NCI-H82 (cell line): Measurements from ENCODE around the gene PTCSC3.
A peak's percentile ranks its signal among the peaks of the same experiment; 100 is the strongest.
"Not testable (repeated sequence)": the region's sequence is repeated elsewhere in the genome, so short reads cannot be mapped to it uniquely, and the experiment has no call there.

ENCODE experiments used
- DNase-seq: peaks from one replicate; lab custom pipeline; 2025; lab: John Stamatoyannopoulos, UW

Gene PTCSC3

DNA sequence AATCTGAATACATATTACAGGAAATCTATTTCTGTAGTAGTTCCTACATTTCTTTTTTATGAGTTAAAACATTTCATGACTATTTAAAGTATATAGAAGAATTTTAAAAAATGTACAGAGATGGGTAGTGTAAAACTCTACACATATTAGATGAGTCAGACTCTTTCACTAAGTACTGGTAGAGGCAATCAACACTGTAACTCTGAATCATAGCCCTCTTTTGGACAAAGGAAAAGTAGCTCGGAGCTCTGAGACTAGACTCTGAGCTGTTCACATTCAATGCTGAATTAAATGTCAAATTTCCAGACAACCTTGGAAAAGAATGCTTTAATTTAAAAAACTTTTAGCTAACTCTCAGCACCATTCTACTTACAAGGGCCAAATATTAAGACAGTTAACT, 3.4 kb downstream of the PTCSC3 start:
- DNase-seq: no peak

DNA sequence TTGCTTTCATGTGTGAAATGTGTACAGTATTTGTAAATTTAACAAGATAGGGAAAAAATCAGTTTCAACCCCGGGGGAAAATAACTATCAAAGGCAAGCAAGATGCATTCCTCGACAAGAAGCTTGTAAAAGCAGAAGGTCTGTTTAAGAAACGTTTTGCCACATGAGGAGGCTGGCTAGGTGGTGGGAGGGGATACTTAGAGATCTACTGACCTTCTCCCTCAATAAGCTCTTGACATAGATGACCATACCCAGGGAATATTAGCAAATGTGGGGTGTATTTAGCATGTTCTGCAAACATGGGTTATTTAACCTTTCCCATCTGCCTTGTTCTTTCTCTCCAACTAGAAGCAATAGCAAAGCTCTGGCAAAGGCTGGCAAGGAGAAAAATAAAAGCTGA, 4.9 kb downstream of the PTCSC3 start:
- DNase-seq: no peak

DNA sequence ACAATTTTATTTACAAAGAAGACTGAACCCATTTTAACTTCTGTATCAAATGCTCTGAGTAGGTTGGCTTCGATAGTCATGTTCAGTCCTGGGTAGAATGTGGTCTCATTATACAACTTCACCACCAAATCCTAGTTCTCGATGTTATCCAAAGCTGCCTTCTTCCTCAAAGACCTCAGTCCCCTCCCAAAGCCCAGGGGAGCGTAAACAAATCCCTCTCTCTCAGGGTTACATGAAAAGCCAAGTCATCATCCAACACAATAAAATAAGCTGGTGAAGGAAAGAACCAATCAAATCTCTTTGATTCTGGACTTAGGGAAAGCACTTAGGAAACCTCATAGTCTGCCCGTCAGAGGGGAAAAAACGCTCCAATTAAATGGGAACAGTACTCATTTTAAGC, 9.1 kb downstream of the PTCSC3 start:
- peak; percentile 8 for DNase-seq

DNA sequence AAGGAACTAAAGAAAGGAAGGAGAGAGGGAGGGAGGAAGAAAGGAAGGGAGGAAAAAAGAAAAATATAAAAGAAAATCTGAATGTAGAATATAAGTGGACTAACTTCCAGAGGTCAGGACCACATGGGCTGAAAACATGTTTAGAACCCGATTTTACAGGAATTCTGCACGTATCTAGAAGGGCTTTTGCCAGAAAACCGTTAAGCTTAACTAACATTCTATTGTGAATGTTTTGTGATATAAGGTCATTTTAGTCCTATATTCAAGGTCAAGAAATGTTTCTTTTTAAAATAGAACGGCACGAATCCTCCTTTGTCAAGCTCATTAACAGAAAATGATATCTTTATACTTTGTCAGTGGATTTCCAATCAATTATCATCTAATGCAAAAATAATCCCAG, 13.1 kb downstream of the PTCSC3 start:
- DNase-seq: no peak

DNA sequence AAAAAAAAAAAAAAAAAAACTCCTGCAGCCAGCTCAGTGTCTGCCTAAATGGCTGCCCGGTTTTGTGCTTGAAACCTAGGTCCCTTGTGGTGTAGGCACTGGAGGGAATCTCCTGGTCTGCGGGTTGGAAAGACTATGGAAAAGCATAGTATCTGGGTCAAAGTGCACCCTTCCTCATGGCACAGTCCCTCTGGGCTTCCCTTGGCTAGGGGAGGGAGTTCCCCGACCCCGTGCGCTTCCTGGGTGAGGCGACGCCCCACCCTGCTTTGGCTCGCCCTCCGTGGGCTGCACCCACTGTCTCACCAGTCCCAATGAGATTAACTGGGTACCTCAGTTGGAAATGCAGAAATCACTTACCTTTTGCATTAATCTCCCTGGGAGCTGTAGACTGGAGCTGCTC, 14.3 kb downstream of the PTCSC3 start:
- no peak for DNase-seq

DNA sequence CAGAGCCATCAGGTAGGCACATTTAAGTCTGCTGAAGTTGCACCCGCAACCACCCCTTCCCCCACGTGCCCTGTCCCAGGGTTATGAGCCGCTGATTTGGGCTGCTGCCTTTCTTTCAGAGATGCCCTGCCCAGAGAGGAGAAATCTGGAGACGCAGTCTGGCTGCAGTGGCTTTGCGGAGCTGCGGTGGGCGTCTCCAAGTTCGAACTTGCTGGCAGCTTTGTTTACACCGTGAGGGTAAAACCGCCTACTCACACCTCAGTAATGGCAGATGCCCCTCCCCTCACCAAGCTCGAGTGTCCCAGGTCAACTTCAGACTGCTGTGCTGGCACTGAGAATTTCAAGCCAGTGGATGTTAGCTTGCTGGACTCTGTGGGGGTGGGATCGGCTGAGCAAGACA, 14.7 kb downstream of the PTCSC3 start:
- no peak for DNase-seq

DNA sequence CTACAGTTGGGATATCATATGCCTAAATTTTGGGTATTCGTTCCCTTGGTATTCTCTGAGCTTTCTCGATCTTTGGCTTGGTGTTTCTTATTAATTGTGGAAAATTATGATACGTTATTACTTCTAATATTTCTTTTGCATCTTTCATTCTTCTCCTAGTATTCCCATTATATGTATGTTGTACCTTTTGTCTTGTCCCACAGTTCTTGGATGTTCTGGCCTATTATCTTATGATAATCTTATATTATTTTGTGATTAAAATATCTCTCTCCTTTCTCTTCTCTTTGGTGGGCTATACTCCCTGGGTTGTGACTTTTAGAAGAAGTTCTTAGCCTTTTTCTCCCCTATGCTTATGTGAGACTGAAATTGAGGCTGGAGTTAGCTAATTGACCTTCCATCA, 25.2 kb downstream of the PTCSC3 start:
- no peak for DNase-seq

DNA sequence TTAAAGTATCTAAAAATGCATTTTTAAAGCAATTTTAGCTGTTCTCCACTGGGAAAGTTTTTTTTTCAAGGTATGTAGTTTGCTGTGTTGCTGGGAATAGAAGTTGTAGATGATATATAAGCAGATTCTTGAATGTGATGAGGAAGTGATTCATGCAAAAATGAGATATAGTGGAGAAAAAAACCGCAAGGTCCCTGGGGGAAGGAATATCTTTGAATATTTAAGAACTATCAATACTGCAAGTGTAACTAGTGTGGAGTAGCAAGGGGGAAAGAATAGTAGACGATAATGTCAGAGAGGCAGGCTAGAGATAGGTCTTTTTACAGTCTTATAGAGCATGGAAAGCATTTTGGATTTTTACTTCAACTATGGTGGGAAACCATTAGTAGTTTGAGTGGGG, 42.5 kb downstream of the PTCSC3 start:
- no peak for DNase-seq

DNA sequence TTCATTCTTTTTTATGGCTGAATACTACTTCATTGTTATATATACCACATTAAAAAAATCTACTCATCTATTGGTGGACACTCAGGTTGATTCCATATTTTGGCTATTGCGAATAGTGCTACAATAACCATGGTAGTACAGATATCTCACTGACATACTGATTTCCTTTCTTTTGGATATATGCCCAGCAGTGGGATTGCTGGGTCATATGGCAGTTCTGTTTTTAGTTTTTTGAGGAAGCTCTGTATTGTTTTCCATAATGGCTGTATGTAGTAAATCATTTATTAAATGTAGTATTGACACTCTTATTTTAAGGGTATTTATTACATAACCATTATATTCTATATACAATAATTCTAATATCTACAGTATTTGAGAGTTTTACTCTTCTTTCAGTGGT, 43.7 kb downstream of the PTCSC3 start:
- no peak for DNase-seq

DNA sequence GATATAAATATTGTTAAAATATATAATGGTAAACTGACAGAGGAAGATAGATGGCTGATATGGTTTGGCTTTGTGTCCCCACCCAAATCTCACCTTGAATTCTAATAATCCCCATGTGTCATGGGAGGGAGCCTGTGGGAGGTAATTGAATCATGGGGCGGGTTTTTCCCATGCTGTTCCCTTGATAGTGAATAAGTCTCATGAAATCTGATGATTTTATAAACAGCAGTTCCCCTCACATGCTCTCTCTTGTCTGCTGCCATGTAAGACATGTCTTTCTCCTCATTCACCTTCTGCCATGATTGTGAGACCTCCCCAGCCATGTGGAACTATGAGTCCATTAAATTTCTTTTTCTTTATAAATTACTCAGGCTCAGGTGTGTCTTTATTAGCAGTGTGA, 46.3 kb downstream of the PTCSC3 start:
- DNase-seq: no peak

DNA sequence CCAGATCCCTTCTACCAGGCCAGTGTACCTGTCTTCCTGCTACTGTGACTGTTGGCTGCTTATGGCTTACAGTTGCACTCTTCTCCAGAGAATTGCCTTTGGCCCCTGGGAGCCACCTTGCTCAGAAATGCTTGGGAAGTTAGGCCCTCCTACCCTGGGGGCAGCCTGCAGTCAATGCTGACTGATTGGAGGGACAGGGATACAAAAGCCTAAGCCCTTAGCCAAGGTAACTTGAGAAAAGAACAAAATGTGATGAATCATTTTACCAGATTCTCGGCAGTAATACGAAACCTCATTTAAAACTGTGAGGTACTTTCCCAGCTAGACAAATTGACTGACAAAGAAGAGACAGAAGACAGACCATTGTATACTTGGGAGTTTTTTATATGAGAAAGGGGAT, 47.3 kb downstream of the PTCSC3 start:
- no peak for DNase-seq

DNA sequence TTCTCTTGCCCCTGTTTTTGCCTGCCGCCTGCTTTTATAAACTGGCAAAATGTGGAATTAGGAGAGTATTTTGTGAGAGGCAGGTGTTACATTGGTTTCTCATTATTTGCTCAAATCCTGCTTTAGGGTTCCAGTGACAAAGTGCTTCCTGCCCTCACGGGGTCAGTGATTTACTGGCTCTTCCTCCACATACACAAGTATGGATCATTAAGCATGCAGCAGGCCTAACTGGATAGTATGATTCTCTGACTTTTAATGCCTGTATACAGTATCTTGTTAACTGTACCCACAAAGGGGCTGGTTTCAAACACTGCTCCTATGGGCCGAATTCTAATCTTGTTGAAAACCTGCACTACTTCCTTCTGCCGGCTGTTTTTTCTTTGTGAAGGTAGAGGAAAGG, 63.2 kb downstream of the PTCSC3 start:
- DNase-seq: no peak

DNA sequence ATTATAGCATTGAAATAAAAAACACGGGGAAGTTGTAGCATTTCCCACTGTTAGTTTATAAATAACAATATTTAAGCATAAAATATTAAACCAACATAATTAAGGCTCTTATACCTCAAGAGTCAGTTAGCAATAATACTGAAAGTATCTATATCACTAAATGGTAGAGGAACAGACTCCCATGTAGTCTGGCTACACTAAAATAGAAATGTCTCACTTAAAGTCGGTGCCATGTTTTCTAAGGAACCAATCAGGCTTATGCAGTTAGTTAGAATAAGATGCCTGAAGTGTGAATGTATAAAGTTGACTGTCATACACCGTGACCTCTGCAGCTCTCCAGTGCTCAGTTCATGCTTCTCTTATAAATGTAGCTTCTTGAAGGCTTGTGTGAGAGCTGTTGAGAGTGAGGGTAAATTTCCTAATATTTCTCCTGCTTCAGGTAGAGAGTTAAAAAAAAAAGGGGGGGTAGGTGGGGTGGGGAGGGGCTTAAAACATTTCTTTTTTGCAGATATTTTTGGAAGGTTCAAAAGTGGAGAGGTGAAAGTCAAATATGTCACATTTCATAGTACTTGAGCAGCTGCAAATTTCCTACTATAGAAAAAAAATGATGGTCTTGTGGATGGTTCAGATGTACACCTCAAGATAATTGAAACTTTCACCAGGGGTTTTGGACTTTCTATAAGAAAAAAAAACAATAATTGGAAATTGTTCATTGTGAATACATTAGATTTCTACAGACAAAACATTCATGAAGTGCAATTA, 64.5 kb downstream of the PTCSC3 start:
- no peak for DNase-seq

DNA sequence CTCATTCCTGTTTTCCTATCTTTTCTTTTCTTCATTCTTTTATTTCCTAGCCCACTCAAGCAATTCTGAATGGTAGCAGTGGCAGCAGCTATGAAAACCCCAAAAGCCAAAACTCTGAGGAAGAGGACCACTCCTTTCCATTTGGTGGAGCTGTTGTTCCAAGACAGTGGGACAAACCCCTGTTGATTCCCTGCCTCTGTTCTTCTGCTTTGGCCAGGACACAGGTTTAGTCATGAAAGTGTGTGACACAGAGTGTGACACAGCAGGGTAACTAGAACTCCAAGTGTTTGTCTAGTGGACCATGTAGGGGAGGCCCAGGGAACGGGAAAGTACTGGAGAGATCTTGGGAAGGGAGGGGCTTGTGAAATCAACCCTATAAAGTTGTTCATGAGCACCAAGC, 71.1 kb downstream of the PTCSC3 start:
- peak; percentile 26 for DNase-seq

DNA sequence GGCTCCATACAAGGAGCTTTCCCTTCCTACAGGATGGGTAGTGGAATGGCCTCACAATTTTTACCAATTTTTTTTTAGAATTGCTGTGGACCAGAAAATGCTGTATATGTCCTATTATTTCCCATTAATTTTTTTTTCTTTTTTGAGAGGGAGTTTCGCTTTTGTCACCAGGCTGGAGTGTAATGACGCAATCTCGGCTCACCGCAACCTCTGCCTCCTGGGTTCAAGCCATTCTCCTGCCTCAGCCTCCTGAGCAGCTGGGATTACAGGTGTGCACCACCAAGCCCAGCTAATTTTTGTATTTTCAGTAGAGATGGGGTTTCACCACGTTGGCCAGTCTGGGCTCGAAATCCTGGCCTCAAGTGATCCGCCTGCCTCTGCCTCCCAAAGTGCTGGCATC, 72.3 kb downstream of the PTCSC3 start:
- not testable (repeated sequence) for DNase-seq

DNA sequence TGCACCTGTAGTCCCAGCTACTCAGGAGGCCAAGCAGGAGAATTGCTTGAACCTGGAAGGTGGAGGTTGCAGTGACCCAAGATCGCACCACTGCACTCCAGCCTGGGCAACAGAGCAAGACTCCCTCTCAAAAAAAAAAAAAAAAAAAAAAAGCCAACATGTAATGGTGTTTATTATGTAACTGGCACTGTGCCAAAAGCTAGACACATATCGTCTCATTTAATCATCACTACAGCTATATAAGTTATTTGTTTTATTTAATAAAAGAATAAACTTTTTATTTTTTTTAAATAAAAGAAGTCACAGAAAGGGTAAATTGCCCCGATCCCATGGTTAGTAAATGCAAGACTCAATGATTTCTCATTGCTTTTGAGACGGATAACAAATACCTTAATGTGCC, 76.9 kb downstream of the PTCSC3 start:
- DNase-seq: no peak

DNA sequence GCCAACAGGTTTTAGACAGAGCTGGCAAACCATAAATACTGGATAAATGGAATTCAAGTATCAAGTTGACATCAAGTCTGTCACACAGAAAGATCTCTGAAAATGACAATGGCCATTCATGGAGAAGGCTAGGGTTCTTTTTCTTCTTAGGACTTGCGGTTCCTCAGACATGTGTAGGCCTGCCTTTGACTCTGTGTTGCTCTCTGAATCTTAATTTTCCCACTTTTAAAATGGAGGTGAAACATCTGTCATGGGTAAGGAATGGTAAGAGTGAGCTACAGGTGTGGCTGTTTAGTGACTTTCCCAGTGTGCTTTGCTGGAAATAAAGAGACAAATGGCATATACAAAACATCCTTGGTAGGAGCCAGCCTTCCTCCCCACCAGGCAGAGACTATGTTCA, 79.2 kb downstream of the PTCSC3 start:
- no peak for DNase-seq

DNA sequence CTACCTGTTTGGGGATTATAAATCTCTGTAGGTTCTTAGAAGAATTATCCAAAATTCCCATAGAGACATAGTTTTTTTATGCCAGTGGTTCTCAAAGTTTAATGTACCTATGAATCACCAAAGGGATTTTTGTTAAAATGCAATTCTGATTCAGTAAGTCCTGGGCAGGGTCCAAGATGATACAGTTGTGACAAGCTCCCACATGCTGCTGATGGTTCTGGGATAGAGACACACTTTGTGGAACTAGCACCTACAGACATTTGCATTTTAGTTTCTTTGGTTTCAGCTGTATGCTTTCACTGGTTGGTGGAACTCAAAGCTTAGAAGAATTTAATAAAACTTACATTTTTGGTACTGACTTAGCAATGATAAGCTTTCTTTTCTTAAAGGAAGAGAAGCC, 80.4 kb downstream of the PTCSC3 start:
- no peak for DNase-seq

DNA sequence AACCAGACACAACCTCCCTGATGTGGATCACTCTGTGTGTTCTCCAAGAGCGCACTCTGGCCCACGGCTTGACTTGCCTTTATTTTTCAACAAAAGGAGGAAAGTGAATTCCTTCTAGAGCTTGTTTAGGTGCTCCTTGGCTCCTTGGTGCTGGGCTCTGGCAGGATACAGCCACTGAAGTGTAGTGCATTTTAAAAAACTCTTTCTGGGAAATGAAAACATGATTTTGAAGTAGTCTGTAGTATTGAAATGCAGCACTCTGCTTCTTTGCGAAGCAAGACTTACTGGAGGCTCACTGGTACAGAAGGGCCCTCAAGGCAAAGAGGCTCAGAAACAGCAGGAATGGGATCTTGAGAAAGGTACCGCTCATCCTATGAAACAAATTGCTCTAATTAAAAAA, 81.6 kb downstream of the PTCSC3 start:
- no peak for DNase-seq

DNA sequence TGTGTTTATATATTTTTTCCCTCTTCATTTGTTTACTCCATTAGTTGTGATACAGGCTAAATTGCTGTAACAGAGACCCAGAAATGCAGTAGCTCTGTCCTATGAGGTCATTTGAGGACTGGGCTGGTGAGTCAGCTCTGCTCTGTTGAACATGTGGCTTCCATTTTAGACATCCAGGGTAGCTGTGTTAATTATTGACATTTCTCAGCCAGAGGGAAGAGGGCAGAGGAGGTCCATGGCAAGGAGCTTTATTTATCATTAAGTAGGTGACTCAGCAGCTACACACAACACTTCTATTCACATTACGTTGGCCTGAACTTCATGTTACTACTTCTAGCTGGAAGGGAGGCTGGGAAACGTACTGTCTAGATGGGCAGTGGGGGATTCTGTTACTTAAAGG, 85.4 kb downstream of the PTCSC3 start:
- DNase-seq: no peak

DNA sequence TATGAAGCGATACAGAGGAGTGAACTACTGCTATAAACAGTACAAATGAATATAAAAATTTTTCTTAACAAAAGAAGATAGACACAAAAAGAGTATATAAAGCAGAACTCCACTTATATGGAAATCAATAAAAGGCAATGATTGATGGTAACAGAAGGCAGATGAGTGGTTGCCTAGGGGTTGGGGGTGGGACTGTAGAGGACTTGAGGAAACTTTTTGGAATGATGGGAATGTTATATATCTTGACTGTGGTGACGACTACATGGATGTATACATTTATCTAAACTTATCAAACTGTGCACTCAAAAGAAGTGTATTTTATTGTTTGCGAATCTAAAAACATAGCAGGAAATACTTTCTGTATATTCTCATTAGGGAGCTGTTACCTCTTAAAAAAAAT, 89.1 kb downstream of the PTCSC3 start:
- no peak for DNase-seq

DNA sequence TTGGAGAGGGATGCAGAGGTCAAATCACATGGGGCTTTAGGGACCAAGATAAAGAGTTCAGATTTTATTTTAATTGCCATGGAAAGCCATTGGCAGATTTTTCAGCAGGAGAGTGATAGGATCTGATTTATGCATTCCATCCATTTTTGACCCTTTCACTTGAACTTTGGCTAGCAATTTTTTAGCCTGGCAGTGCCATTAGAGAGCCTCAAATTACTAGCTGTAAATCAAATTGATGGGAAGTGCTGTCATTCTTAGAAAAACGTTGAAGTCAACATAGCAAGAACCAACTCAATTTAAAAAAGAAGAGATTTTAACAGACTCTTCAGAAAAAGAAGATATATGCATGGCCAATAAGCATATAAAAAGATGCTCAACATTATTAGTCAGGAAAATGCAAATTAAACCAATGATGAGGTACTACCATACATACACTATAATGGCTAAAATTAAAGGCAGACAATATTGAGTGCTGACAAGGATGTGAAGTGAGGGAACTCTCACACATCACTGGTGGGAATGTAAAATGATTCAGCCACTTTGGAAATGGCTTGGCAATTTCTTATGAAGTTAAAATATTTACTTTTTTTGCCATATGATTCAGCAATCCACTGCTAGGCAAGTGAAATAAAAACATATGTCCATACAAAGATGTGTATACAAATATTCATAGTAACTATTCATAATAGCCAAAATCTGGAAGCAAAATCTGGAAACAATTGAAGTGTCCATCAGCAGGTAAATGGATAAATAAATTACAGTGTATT, 89.7 kb downstream of the PTCSC3 start:
- no peak for DNase-seq

DNA sequence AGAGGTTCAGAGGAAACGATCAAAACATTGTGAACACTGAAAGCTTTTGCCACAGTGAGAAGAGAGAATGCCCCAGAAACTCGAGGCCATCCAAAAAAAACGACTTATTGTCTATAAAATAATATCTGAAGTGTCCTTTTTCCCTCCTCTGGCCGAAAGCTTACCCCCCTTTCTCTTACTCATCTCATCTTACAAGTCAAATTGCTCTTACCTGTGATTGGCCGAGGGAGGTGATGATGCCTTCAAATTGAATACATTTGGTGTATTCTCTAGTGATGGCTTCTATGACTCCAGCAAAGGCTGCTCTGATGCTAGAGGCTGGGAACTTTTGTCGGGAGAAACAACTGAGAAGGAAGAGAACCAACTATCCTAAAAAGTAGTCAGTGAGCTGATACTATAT, 90.7 kb downstream of the PTCSC3 start:
- no peak for DNase-seq
